Dendritic cell treated with granulocyte-macrophage colony-stimulating factor and Interleukin-4, amounts not matched to agents 40 ng/mL and 50 ng/mL, for 4 days (primary cell): Measurements from ENCODE around the gene PPP1R36.
"Not testable (repeated sequence)": the region's sequence is repeated elsewhere in the genome, so short reads cannot be mapped to it uniquely, and the experiment has no call there.

Experiments
- H3K27ac Mint-ChIP-seq: one replicate; pipeline ENCODE4 v1.8.0; 2022; ENCODE audit warnings: mild to moderate bottlenecking, mixed read lengths
- H3K27me3 Mint-ChIP-seq: one replicate; pipeline ENCODE4 v1.8.0; 2022; ENCODE audit warnings: mild to moderate bottlenecking, mixed read lengths
- H3K36me3 Mint-ChIP-seq: one replicate; pipeline ENCODE4 v1.8.0; 2022; ENCODE audit warnings: low read depth, mixed read lengths
- H3K4me1 Mint-ChIP-seq: one replicate; pipeline ENCODE4 v1.8.0; 2022; ENCODE audit warnings: low read depth, mixed read lengths
- H3K4me3 Mint-ChIP-seq: one replicate; pipeline ENCODE4 v1.8.0; 2022; ENCODE audit warnings: mild to moderate bottlenecking, moderate library complexity, mixed read lengths
- H3K9me3 Mint-ChIP-seq: one replicate; pipeline ENCODE4 v1.8.0; 2022; ENCODE audit warnings: mixed read lengths
- intact Hi-C: fragments of 100-400 bp; cut with micrococcal nuclease; formaldehyde crosslinking; loops from one replicate; pipeline ENCODE4 v1.15.0; 2022

The PPP1R36 gene

GRCh38 chr14:64563696-64564095 is 13.9 kb downstream of the PPP1R36 start:
- Mint-ChIP-seq H3K4me3 (no peak overlapping the region), H3K27ac (no peak overlapping the region), H3K27me3 (peaks cover 4% of the 10 kb centered on the region), H3K9me3 (no peaks in the 10 kb centered on the region), H3K36me3 (no peaks in the 10 kb centered on the region), H3K4me1 (no peaks in the 10 kb centered on the region)
- intact Hi-C loops: no loop called here

- no peak overlapping the region for H3K27ac Mint-ChIP-seq
- H3K27me3 Mint-ChIP-seq: peaks cover 4% of the 10 kb centered on the region
- H3K36me3 Mint-ChIP-seq: no peaks in the 10 kb centered on the region
- intact Hi-C loops: no loop called here
- H3K4me1 Mint-ChIP-seq: no peaks in the 10 kb centered on the region
- no peaks in the 10 kb centered on the region for H3K9me3 Mint-ChIP-seq
- no peak overlapping the region for H3K4me3 Mint-ChIP-seq
Observed at GRCh38 chr14:64566651-64567122, 16.9 kb downstream of the PPP1R36 start.

GRCh38 chr14:64569138-64569631 is 19.4 kb downstream of the PPP1R36 start:
- H3K4me3 Mint-ChIP-seq: no peak overlapping the region
- no peak overlapping the region for H3K27ac Mint-ChIP-seq
- no peaks in the 10 kb centered on the region for H3K9me3 Mint-ChIP-seq
- no peaks in the 10 kb centered on the region for H3K4me1 Mint-ChIP-seq
- no peaks in the 10 kb centered on the region for H3K36me3 Mint-ChIP-seq
- H3K27me3 Mint-ChIP-seq: peaks cover 4% of the 10 kb centered on the region
- intact Hi-C loops: no loop called here

- intact Hi-C loops, H3K4me1 Mint-ChIP-seq, H3K36me3 Mint-ChIP-seq, H3K4me3 Mint-ChIP-seq, H3K27ac Mint-ChIP-seq, H3K27me3 Mint-ChIP-seq, H3K9me3 Mint-ChIP-seq: not testable (repeated sequence)
Observed at GRCh38 chr14:64569646-64570045, 19.9 kb downstream of the PPP1R36 start.

GRCh38 chr14:64572386-64573104 is 22.8 kb downstream of the PPP1R36 start:
- Mint-ChIP-seq H3K4me3 (no peak overlapping the region), H3K27ac (no peak overlapping the region), H3K9me3 (no peaks in the 10 kb centered on the region), H3K4me1 (no peaks in the 10 kb centered on the region), H3K36me3 (no peaks in the 10 kb centered on the region), H3K27me3 (no peaks in the 10 kb centered on the region)
- intact Hi-C loops: no loop called here

GRCh38 chr14:64573109-64573508 is 23.3 kb downstream of the PPP1R36 start:
- H3K27me3 Mint-ChIP-seq: no peaks in the 10 kb centered on the region
- H3K36me3 Mint-ChIP-seq: no peaks in the 10 kb centered on the region
- no peaks in the 10 kb centered on the region for H3K4me1 Mint-ChIP-seq
- H3K9me3 Mint-ChIP-seq: no peaks in the 10 kb centered on the region
- intact Hi-C loops: no loop called here
- no peak overlapping the region for H3K4me3 Mint-ChIP-seq
- no peak overlapping the region for H3K27ac Mint-ChIP-seq

GRCh38 chr14:64574371-64575107 is 24.8 kb downstream of the PPP1R36 start:
- Mint-ChIP-seq H3K4me3 (no peak overlapping the region), H3K9me3 (no peaks in the 10 kb centered on the region), H3K27me3 (no peaks in the 10 kb centered on the region), H3K27ac (no peak overlapping the region), H3K36me3 (no peaks in the 10 kb centered on the region), H3K4me1 (no peaks in the 10 kb centered on the region)
- intact Hi-C loops: no loop called here

- no peaks in the 10 kb centered on the region for H3K4me1 Mint-ChIP-seq
- no peak overlapping the region for H3K4me3 Mint-ChIP-seq
- H3K27ac Mint-ChIP-seq: no peak overlapping the region
- H3K9me3 Mint-ChIP-seq: no peaks in the 10 kb centered on the region
- intact Hi-C loops: no loop called here
- H3K36me3 Mint-ChIP-seq: no peaks in the 10 kb centered on the region
- H3K27me3 Mint-ChIP-seq: no peaks in the 10 kb centered on the region
Observed at GRCh38 chr14:64577211-64577610, 27.4 kb downstream of the PPP1R36 start.

GRCh38 chr14:64580467-64580866 is 30.7 kb downstream of the PPP1R36 start:
- no peak overlapping the region for H3K27ac Mint-ChIP-seq
- no peak overlapping the region for H3K4me3 Mint-ChIP-seq
- H3K9me3 Mint-ChIP-seq: no peaks in the 10 kb centered on the region
- H3K27me3 Mint-ChIP-seq: no peaks in the 10 kb centered on the region
- no peaks in the 10 kb centered on the region for H3K36me3 Mint-ChIP-seq
- H3K4me1 Mint-ChIP-seq: no peaks in the 10 kb centered on the region
- intact Hi-C loops: no loop called here

- H3K36me3 Mint-ChIP-seq: no peaks in the 10 kb centered on the region
- no peaks in the 10 kb centered on the region for H3K9me3 Mint-ChIP-seq
- intact Hi-C loops: no loop called here
- no peak overlapping the region for H3K27ac Mint-ChIP-seq
- no peak overlapping the region for H3K4me3 Mint-ChIP-seq
- H3K4me1 Mint-ChIP-seq: no peaks in the 10 kb centered on the region
- H3K27me3 Mint-ChIP-seq: no peaks in the 10 kb centered on the region
Observed at GRCh38 chr14:64581363-64581762, 31.6 kb downstream of the PPP1R36 start.

GRCh38 chr14:64581817-64582216 is 32.1 kb downstream of the PPP1R36 start:
- intact Hi-C loops: no loop called here
- Mint-ChIP-seq H3K27me3 (no peaks in the 10 kb centered on the region), H3K4me1 (no peaks in the 10 kb centered on the region), H3K36me3 (no peaks in the 10 kb centered on the region), H3K9me3 (no peaks in the 10 kb centered on the region), H3K4me3 (no peak overlapping the region), H3K27ac (no peak overlapping the region)

GRCh38 chr14:64584190-64584589 is 34.4 kb downstream of the PPP1R36 start:
- H3K27me3 Mint-ChIP-seq: no peaks in the 10 kb centered on the region

GRCh38 chr14:64591809-64592208 is 42.0 kb downstream of the PPP1R36 start:
- Mint-ChIP-seq H3K9me3 (no peaks in the 10 kb centered on the region), H3K27me3 (peaks cover 3% of the 10 kb centered on the region), H3K4me3 (no peak overlapping the region), H3K4me1 (no peaks in the 10 kb centered on the region), H3K27ac (no peak overlapping the region), H3K36me3 (no peaks in the 10 kb centered on the region)
- intact Hi-C loops: no loop called here

More at GRCh38 chr14:64584190-64584589, 34.4 kb downstream of the PPP1R36 start:
- no peak overlapping the region for H3K4me3 Mint-ChIP-seq
- no peaks in the 10 kb centered on the region for H3K9me3 Mint-ChIP-seq
- intact Hi-C loops: no loop called here
- no peaks in the 10 kb centered on the region for H3K36me3 Mint-ChIP-seq
- H3K27ac Mint-ChIP-seq: no peak overlapping the region
- H3K4me1 Mint-ChIP-seq: no peaks in the 10 kb centered on the region

- Mint-ChIP-seq H3K27me3 (peaks cover 3% of the 10 kb centered on the region), H3K4me3 (no peak overlapping the region), H3K9me3 (no peaks in the 10 kb centered on the region), H3K27ac (no peak overlapping the region), H3K4me1 (no peaks in the 10 kb centered on the region), H3K36me3 (no peaks in the 10 kb centered on the region)
- intact Hi-C loops: no loop called here
Observed at GRCh38 chr14:64594438-64594837, 44.7 kb downstream of the PPP1R36 start.
